GM12864 (cell line): ENCODE data around the gene SLC25A38.
A peak's percentile ranks its signal among the peaks of the same experiment; 100 is the strongest.

Experiments
- DNase-seq: peaks from one replicate; pipeline ENCODE4 v3.0.0-alpha.2; 2011; ENCODE audit warnings: low read depth
- H3K4me3 ChIP-seq: 2 replicates; pipeline ENCODE4 v1.5.1; 2011; ENCODE audit warnings: mild to moderate bottlenecking, low read depth, low read length, control low read depth
- CTCF ChIP-seq: IDR thresholded peaks from 2 replicates; pipeline ENCODE4 v1.5.1; 2011; ENCODE audit warnings: low read depth, mild to moderate bottlenecking, moderate library complexity, low read length, control low read depth, inconsistent platforms; ENCODE audit errors: missing control alignments

The SLC25A38 gene

GRCh38 chr3:39383045-39383880, at the start of gene SLC25A38:
SLC25A38 (plus strand) TSS chr3:39383370; CDS start chr3:39383725, 355 bp downstream.
- peak; percentile 72 for DNase-seq
- TF ChIP-seq CTCF, result peak; percentile 43
- H3K4me3 ChIP-seq, result peak within 1 kb of the TSS; percentile 96

GRCh38 chr3:39333607-39334006, 49.6 kb upstream of the SLC25A38 start:
- no peak overlapping the region for H3K4me3 ChIP-seq
- no peak for DNase-seq
- TF ChIP-seq CTCF, result no peak

GRCh38 chr3:39334205-39334604, 49.0 kb upstream of the SLC25A38 start:
- DNase-seq, result no peak
- no peak overlapping the region for H3K4me3 ChIP-seq
- TF ChIP-seq CTCF, result no peak

- no peak for DNase-seq
- H3K4me3 ChIP-seq, result no peak overlapping the region
- TF ChIP-seq CTCF, result no peak
Observed at GRCh38 chr3:39338201-39338600, 45.0 kb upstream of the SLC25A38 start.

- DNase-seq, result no peak
- no peak overlapping the region for H3K4me3 ChIP-seq
- no peak for TF ChIP-seq CTCF
Observed at GRCh38 chr3:39339086-39339485, 44.1 kb upstream of the SLC25A38 start.

GRCh38 chr3:39343076-39343717, 40.0 kb upstream of the SLC25A38 start:
- DNase-seq, result no peak
- no peak for TF ChIP-seq CTCF
- no peak overlapping the region for H3K4me3 ChIP-seq

GRCh38 chr3:39343760-39344159, 39.4 kb upstream of the SLC25A38 start:
- no peak for TF ChIP-seq CTCF
- no peak overlapping the region for H3K4me3 ChIP-seq
- no peak for DNase-seq
